ENCODE results near the gene EYS. TPM values are rescaled to one million over a fixed set of nuclear protein-coding genes. Genes with fewer than 3 reads are reported as not detected.
A peak's percentile ranks its signal among the peaks of the same experiment; 100 is the strongest.

The EYS gene
- total RNA-seq, 6 experiments from 2014 or later: 0.54 to 2.3 (median 0.74) TPM; not detected in 1

DNA sequence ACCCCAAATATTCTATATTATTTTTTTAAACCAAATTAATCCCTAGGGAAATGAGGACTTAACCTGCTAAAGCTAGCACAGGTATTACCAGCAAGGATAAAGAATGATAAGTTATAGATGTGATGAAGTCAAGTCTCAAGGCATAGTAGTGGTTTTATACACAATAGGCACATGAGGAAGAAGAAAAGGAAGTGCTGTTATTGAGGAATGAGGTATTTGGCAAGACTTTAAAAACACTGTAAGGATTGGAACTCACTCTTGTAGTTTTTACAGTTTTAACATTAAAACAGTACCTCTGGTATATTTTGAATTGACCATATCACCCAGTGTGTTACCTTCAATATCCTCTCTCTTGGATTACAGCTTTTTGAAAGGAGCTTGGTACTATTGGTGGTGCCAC lies 2016.8 kb downstream of the EYS start:
- Histone ChIP-seq H3K27me3 (no peaks in the 10 kb centered on the region), H3K27ac (no peak overlapping the region), H3K36me3 (peaks cover 0 to 1% (median 0%) of the 10 kb centered on the region in 4 donors), H3K4me1 (no peaks in the 10 kb centered on the region), H3K9me3 (no peaks in the 10 kb centered on the region), H3K4me3 (no peak overlapping the region)
- ATAC-seq (no peak), DNase-seq (no peak)
- intact Hi-C loops (cut with DNase I): no loop called here
- TF ChIP-seq POLR2A (IDR thresholded peaks at IDR 0.05): no peak

DNA sequence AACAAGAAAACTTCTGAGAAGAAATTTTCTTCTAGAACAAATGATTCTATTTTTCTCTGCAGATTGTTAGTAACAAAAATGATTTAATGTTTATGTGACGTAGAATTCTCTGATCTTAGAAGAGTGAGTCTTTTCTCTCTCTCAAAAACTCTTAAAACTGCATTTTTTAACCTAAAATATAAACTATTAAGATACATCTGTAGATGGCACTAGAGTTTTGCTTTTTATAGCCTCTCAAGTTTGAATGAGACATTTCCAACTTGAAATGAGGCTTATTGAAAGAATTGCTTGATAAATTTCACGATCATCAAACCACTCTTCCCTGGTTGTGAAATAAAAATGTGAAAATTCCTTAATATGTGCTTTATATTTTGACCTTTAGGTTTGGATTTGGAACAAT lies 2017.6 kb downstream of the EYS start:
- 79% methylated on average over 2 of the region's 2 CpGs for WGBS (ENCODE audit: insufficient coverage, low coverage, low lambda C conversion rate, missing lambda C conversion rate)
- no peak overlapping the region for H3K4me3 ChIP-seq
- intact Hi-C loops (cut with DNase I): no loop called here

DNA sequence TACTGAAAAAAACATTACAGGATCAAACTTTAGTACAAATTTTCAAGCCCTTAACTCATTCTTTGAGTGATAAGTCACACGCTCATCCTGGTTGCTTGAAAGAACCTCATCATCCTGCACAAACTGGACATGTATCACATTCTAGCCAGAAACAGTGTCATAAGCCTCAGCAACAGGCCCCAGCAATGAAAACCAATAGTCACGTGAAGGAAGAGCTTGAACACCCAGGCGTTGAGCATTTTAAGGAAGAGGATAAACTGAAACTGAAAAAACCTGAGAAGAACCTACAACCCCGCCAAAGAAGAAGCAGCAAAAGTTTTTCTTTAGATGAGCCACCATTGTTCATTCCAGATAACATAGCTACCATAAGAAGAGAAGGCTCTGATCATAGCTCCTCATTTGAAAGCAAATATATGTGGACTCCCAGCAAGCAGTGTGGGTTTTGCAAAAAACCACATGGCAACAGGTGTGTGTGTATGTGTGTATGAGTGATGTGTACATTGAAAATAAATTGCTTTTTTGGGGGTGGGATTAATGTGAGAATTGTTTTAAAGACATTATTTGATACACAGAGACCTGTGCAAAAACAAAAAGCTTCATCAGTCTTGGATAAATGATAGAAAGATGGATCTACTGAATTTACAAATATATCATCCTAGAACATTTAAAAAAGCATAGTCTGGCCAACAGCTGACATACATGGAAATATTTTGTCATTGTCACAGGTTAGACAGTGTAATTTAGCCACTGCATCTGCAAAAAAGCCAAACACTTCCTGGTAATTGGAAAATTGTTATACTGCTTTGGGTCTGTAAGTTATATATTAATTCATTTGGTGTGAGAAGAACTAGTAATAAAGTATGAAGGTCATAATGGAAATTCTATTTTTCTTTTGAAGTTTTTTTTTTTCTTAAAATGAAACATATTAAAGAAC lies 2021.3 kb downstream of the EYS start:
- no peak overlapping the region for H3K4me3 ChIP-seq
- ATAC-seq: peak in 3 of 4 donors; percentile 28 to 72 (median 69)
- H3K27ac ChIP-seq: peak overlapping the region in 1 of 3 donors; percentile 22
- no peaks in the 10 kb centered on the region for H3K4me1 ChIP-seq
- TF ChIP-seq, protein P1, sequence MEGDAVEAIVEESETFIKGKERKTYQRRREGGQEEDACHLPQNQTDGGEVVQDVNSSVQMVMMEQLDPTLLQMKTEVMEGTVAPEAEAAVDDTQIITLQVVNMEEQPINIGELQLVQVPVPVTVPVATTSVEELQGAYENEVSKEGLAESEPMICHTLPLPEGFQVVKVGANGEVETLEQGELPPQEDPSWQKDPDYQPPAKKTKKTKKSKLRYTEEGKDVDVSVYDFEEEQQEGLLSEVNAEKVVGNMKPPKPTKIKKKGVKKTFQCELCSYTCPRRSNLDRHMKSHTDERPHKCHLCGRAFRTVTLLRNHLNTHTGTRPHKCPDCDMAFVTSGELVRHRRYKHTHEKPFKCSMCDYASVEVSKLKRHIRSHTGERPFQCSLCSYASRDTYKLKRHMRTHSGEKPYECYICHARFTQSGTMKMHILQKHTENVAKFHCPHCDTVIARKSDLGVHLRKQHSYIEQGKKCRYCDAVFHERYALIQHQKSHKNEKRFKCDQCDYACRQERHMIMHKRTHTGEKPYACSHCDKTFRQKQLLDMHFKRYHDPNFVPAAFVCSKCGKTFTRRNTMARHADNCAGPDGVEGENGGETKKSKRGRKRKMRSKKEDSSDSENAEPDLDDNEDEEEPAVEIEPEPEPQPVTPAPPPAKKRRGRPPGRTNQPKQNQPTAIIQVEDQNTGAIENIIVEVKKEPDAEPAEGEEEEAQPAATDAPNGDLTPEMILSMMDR (IDR thresholded peaks at IDR 0.05): no peak
- no peak for DNase-seq
- WGBS (ENCODE audit: insufficient coverage, low coverage, low lambda C conversion rate, missing lambda C conversion rate): 95% methylated on average over 3 of the region's 4 CpGs
- no peaks in the 10 kb centered on the region for H3K27me3 ChIP-seq
- peaks cover 0 to 14% (median 6%) of the 10 kb centered on the region in 4 donors for H3K36me3 ChIP-seq
- no peaks in the 10 kb centered on the region for H3K9me3 ChIP-seq
- intact Hi-C loops (cut with DNase I): no loop called here

More for the DNA sequence above, 2017.6 kb downstream of the EYS start:
- no peak overlapping the region for H3K27ac ChIP-seq
- H3K4me1 ChIP-seq: no peaks in the 10 kb centered on the region
- TF ChIP-seq, protein P1 (IDR thresholded peaks at IDR 0.05): peak in 3 of 4 donors; percentile 11 to 25 (median 19)
- no peak for TF ChIP-seq POLR2A (IDR thresholded peaks at IDR 0.05)
- H3K9me3 ChIP-seq: no peaks in the 10 kb centered on the region
- no peaks in the 10 kb centered on the region for H3K27me3 ChIP-seq
- ATAC-seq (no peak), DNase-seq (no peak)
- peaks cover 0 to 9% (median 4%) of the 10 kb centered on the region in 4 donors for H3K36me3 ChIP-seq

DNA sequence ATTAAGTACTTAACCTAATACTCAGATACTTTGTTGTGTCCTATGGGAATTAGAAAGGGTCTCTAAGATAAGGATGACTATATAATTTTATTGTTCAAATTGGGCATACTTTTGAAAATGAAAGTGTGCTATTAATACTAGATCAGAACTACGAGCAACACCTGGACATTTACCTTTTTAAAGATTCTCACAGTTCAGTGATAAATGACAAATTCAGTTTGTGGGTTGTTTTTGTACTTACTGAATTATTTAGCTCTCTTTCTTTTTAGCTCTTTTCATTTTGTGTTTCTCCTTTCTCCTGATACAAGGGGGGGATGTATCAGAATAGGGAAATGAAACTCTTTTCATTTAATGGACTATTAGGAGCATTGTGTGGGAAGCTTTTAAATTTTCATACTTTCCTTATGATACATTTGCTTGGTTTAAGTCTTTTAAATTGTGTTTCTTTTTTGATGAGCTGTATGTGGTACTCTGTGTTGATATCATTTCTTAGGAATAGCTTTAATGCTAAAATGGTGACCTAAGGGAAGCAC lies 2023.9 kb downstream of the EYS start:
- 64% methylated on average over 1 of the region's 1 CpG for WGBS (ENCODE audit: insufficient coverage, low coverage, low lambda C conversion rate, missing lambda C conversion rate)

More for the DNA sequence above, 2023.9 kb downstream of the EYS start:
- peaks cover 0 to 14% (median 6%) of the 10 kb centered on the region in 4 donors for H3K36me3 ChIP-seq
- H3K4me3 ChIP-seq: no peak overlapping the region
- ATAC-seq (no peak), DNase-seq (no peak)
- H3K27ac ChIP-seq: no peak overlapping the region
- peaks cover 0 to 3% (median 0%) of the 10 kb centered on the region in 4 donors for H3K4me1 ChIP-seq
- TF ChIP-seq, protein P1 (IDR thresholded peaks at IDR 0.05): no peak
- TF ChIP-seq POLR2A (IDR thresholded peaks at IDR 0.05): no peak
- no peaks in the 10 kb centered on the region for H3K9me3 ChIP-seq
- no peaks in the 10 kb centered on the region for H3K27me3 ChIP-seq
- intact Hi-C loops (cut with DNase I): no loop called here
